ENCODE data around the gene FRMD4A. TPM values are rescaled to one million over a fixed set of nuclear protein-coding genes. Genes with fewer than 3 reads are reported as not detected.

Gene FRMD4A
- total and polyA plus RNA-seq, 12 donors: 9.1 to 29.6 (median 14.6) TPM

GRCh38 chr10:13701157-13701919, 629.4 kb downstream of the FRMD4A start:
- 76 to 79% (median 78%) methylated on average over 14 to 17 of the region's 17 CpGs for WGBS, 4 donors
- intact Hi-C loops (cut with DNase I): no loop called here
- H3K9me3 ChIP-seq (replicated peaks in 1 of 3): no peaks in the 10 kb centered on the region
- TF ChIP-seq POLR2A (IDR thresholded peaks at IDR 0.05) (no peak), CTCF (IDR thresholded peaks at IDR 0.05) (no peak)
- H3K4me3 ChIP-seq: no peak overlapping the region
- peaks cover 0 to 5% of the 10 kb centered on the region in 2 donors for H3K36me3 ChIP-seq (replicated peaks in 1 of 2)
- H3K27me3 ChIP-seq: no peaks in the 10 kb centered on the region
- no peaks in the 10 kb centered on the region for H3K4me1 ChIP-seq (replicated peaks in 1 of 2)
- no peak overlapping the region for H3K27ac ChIP-seq
- DNase-seq: no peak

- Histone ChIP-seq H3K27ac (no peak overlapping the region), H3K27me3 (no peaks in the 10 kb centered on the region), H3K9me3 (replicated peaks in 1 of 3) (no peaks in the 10 kb centered on the region), H3K4me1 (replicated peaks in 1 of 2) (no peaks in the 10 kb centered on the region), H3K36me3 (replicated peaks in 1 of 2) (peaks cover 0 to 5% of the 10 kb centered on the region in 2 donors), H3K4me3 (no peak overlapping the region)
- 76 to 77% (median 76%) methylated on average over 9 to 10 of the region's 10 CpGs for WGBS, 4 donors
- DNase-seq: no peak
- intact Hi-C loops (cut with DNase I): no loop called here
- TF ChIP-seq CTCF (IDR thresholded peaks at IDR 0.05) (no peak), POLR2A (IDR thresholded peaks at IDR 0.05) (no peak)
Observed at GRCh38 chr10:13700473-13701144, 630.1 kb downstream of the FRMD4A start.

GRCh38 chr10:13699216-13699615, 631.5 kb downstream of the FRMD4A start:
- intact Hi-C loops (cut with DNase I): no loop called here
- no peak overlapping the region for H3K4me3 ChIP-seq
- peaks cover 0 to 5% of the 10 kb centered on the region in 2 donors for H3K36me3 ChIP-seq (replicated peaks in 1 of 2)
- DNase-seq: peak in 1 of 7 donors; percentile 25
- no peaks in the 10 kb centered on the region for H3K4me1 ChIP-seq (replicated peaks in 1 of 2)
- 60 to 72% (median 68%) methylated on average over 9 to 10 of the region's 10 CpGs for WGBS, 4 donors
- H3K27ac ChIP-seq: no peak overlapping the region
- no peaks in the 10 kb centered on the region for H3K9me3 ChIP-seq (replicated peaks in 1 of 3)
- TF ChIP-seq POLR2A (IDR thresholded peaks at IDR 0.05) (no peak), CTCF (IDR thresholded peaks at IDR 0.05) (no peak)
- no peaks in the 10 kb centered on the region for H3K27me3 ChIP-seq

GRCh38 chr10:13698217-13698616, 632.5 kb downstream of the FRMD4A start:
- Histone ChIP-seq H3K27me3 (no peaks in the 10 kb centered on the region), H3K4me3 (no peak overlapping the region), H3K4me1 (replicated peaks in 1 of 2) (no peaks in the 10 kb centered on the region), H3K36me3 (replicated peaks in 1 of 2) (peaks cover 0 to 15% of the 10 kb centered on the region in 2 donors), H3K9me3 (replicated peaks in 1 of 3) (no peaks in the 10 kb centered on the region), H3K27ac (no peak overlapping the region)
- TF ChIP-seq CTCF (IDR thresholded peaks at IDR 0.05): no peak
- no peak for TF ChIP-seq POLR2A (IDR thresholded peaks at IDR 0.05)
- no peak for DNase-seq
- intact Hi-C loops (cut with DNase I): no loop called here
- 68 to 84% (median 82%) methylated on average over 5 to 6 of the region's 6 CpGs for WGBS, 4 donors
